HG03460 (cell line): ENCODE measurements around the gene CCDC91.
A peak's percentile ranks its signal among the peaks of the same experiment; 100 is the strongest.
"Not testable (repeated sequence)": the region's sequence is repeated elsewhere in the genome, so short reads cannot be mapped to it uniquely, and the experiment has no call there.

Experiments used
- ATAC-seq: cut with Tn5 transposase; IDR thresholded peaks from one replicate; pipeline ENCODE4 v1.9.1; 2021; ENCODE audit not compliant: unreplicated experiment

The CCDC91 gene

GRCh38 chr12:28351414-28351813, 161.2 kb downstream of the CCDC91 start:
- ATAC-seq = no peak

GRCh38 chr12:28355161-28355560, 164.9 kb downstream of the CCDC91 start:
- no peak for ATAC-seq

GRCh38 chr12:28360253-28360652, 170.0 kb downstream of the CCDC91 start:
- no peak for ATAC-seq

GRCh38 chr12:28367326-28367725, 177.1 kb downstream of the CCDC91 start:
- ATAC-seq = no peak

- ATAC-seq = no peak
Observed at GRCh38 chr12:28367993-28368392, 177.7 kb downstream of the CCDC91 start.

- no peak for ATAC-seq
Observed at GRCh38 chr12:28369483-28369882, 179.2 kb downstream of the CCDC91 start.

- ATAC-seq = no peak
Observed at GRCh38 chr12:28374556-28374955, 184.3 kb downstream of the CCDC91 start.

GRCh38 chr12:28378736-28379135, 188.5 kb downstream of the CCDC91 start:
- no peak for ATAC-seq

GRCh38 chr12:28379779-28380178, 189.5 kb downstream of the CCDC91 start:
- ATAC-seq = not testable (repeated sequence)

- ATAC-seq = no peak
Observed at GRCh38 chr12:28383368-28383767, 193.1 kb downstream of the CCDC91 start.

GRCh38 chr12:28388879-28389278, 198.6 kb downstream of the CCDC91 start:
- no peak for ATAC-seq

- no peak for ATAC-seq
Observed at GRCh38 chr12:28390206-28390605, 199.9 kb downstream of the CCDC91 start.

- ATAC-seq = no peak
Observed at GRCh38 chr12:28390761-28391385, 200.6 kb downstream of the CCDC91 start.

- no peak for ATAC-seq
Observed at GRCh38 chr12:28409892-28410291, 219.6 kb downstream of the CCDC91 start.

GRCh38 chr12:28413460-28414109, 223.3 kb downstream of the CCDC91 start:
- peak; percentile 56 for ATAC-seq

GRCh38 chr12:28415755-28416154, 225.5 kb downstream of the CCDC91 start:
- no peak for ATAC-seq

GRCh38 chr12:28421374-28421773, 231.1 kb downstream of the CCDC91 start:
- ATAC-seq = no peak

GRCh38 chr12:28424965-28425364, 234.7 kb downstream of the CCDC91 start:
- no peak for ATAC-seq

GRCh38 chr12:28425526-28425925, 235.3 kb downstream of the CCDC91 start:
- peak; percentile 65 for ATAC-seq

GRCh38 chr12:28427046-28427445, 236.8 kb downstream of the CCDC91 start:
- no peak for ATAC-seq

GRCh38 chr12:28440081-28440608, 249.9 kb downstream of the CCDC91 start:
- no peak for ATAC-seq

- ATAC-seq = no peak
Observed at GRCh38 chr12:28442101-28442500, 251.8 kb downstream of the CCDC91 start.

- ATAC-seq = no peak
Observed at GRCh38 chr12:28443337-28443736, 253.1 kb downstream of the CCDC91 start.
